GM10266 (cell line): ENCODE results near the gene CDSN.
A peak's percentile ranks its signal among the peaks of the same experiment; 100 is the strongest.
"Not testable (repeated sequence)": the region's sequence is repeated elsewhere in the genome, so short reads cannot be mapped to it uniquely, and the experiment has no call there.

Experiments used
- DNase-seq: peaks from one replicate; pipeline ENCODE4 v3.0.0; 2012; ENCODE audit errors: extremely low spot score
- CTCF ChIP-seq: IDR thresholded peaks from 2 replicates; pipeline ENCODE4 v1.5.1; 2012; ENCODE audit warnings: mild to moderate bottlenecking, low read depth; ENCODE audit not compliant: control insufficient read depth, insufficient read depth; ENCODE audit errors: missing control alignments

Gene CDSN

GRCh38 chr6:31120151-31120915, at the start of gene CDSN:
Gene CDSN, minus strand, starts transcription at chr6:31120446. Its CDS starts 27 bp downstream, at chr6:31120419.
- TF ChIP-seq CTCF: no peak

GRCh38 chr6:31169123-31169857, 49.0 kb upstream of the CDSN start:
- no peak for DNase-seq
- TF ChIP-seq CTCF: no peak

More at GRCh38 chr6:31120151-31120915, at the start of gene CDSN:
- DNase-seq: no peak

- TF ChIP-seq CTCF: no peak
- DNase-seq: no peak
Observed at GRCh38 chr6:31168606-31169005, 48.4 kb upstream of the CDSN start.

GRCh38 chr6:31165986-31166385, 45.7 kb upstream of the CDSN start:
- no peak for DNase-seq
- no peak for TF ChIP-seq CTCF

GRCh38 chr6:31165064-31165832, 45.0 kb upstream of the CDSN start:
- DNase-seq: peak; percentile 63

- DNase-seq: not testable (repeated sequence)
Observed at GRCh38 chr6:31164475-31165063, 44.3 kb upstream of the CDSN start.

GRCh38 chr6:31163922-31164321, 43.7 kb upstream of the CDSN start:
- no peak for DNase-seq
- no peak for TF ChIP-seq CTCF
